Astrocyte (in vitro differentiated cells and primary cell): ENCODE results near the gene DET1. TPM values are rescaled to one million over a fixed set of nuclear protein-coding genes. Genes with fewer than 3 reads are reported as not detected.
"Not testable (repeated sequence)": the region's sequence is repeated elsewhere in the genome, so short reads cannot be mapped to it uniquely, and the experiment has no call there.

Experiments used
- DNase-seq: peaks from one replicate; pipeline ENCODE4 v3.0.0-alpha.2; 2010; ENCODE audit warnings: low read depth
- FAIRE-seq: peaks from 2 replicates; lab custom pipeline; 2011; peaks lifted over from hg19 to GRCh38; lab: Jason Lieb, UNC
- H2AFZ ChIP-seq: 2 replicates; pipeline ENCODE4 v1.6.0; 2012; ENCODE audit warnings: low read depth, low read length, inconsistent platforms
- H3K27ac ChIP-seq: 2 replicates; pipeline ENCODE4 v1.5.1; 2011; ENCODE audit warnings: low read depth, low read length, inconsistent platforms
- H3K27me3 ChIP-seq: 2 replicates; pipeline ENCODE4 v1.6.0; 2011; ENCODE audit warnings: low read length, inconsistent platforms; ENCODE audit not compliant: insufficient read depth
- H3K36me3 ChIP-seq: 2 replicates; pipeline ENCODE4 v1.5.1; 2011; ENCODE audit warnings: low read length, inconsistent platforms; ENCODE audit not compliant: insufficient read depth
- H3K4me1 ChIP-seq: 2 replicates; pipeline ENCODE4 v1.5.1; 2011; ENCODE audit warnings: low read length, inconsistent platforms; ENCODE audit not compliant: insufficient read depth
- H3K4me2 ChIP-seq: 2 replicates; pipeline ENCODE4 v1.6.0; 2012; ENCODE audit warnings: low read length, inconsistent platforms
- H3K4me3 ChIP-seq: 2 replicates; pipeline ENCODE4 v1.5.1; 2011; ENCODE audit warnings: low read depth, mild to moderate bottlenecking, low read length, inconsistent platforms; ENCODE audit not compliant: insufficient read depth
- H3K79me2 ChIP-seq: 2 replicates; pipeline ENCODE4 v1.6.0; 2012; ENCODE audit warnings: mild to moderate bottlenecking, low read length, inconsistent platforms; ENCODE audit not compliant: insufficient read depth
- H3K9ac ChIP-seq: 2 replicates; pipeline ENCODE4 v1.6.0; 2012; ENCODE audit warnings: mild to moderate bottlenecking, low read length, inconsistent platforms
- H3K9me3 ChIP-seq: 2 replicates; pipeline ENCODE4 v1.5.1; 2012; ENCODE audit warnings: low read depth, mild to moderate bottlenecking, low read length, inconsistent platforms; ENCODE audit not compliant: insufficient read depth
- H4K20me1 ChIP-seq: 2 replicates; pipeline ENCODE4 v1.6.0; 2012; ENCODE audit warnings: low read length, inconsistent platforms; ENCODE audit not compliant: insufficient read depth
- H3K27ac Mint-ChIP-seq: one replicate; pipeline ENCODE4 v1.8.0; 2021; ENCODE audit warnings: mild to moderate bottlenecking, mixed read lengths; ENCODE audit not compliant: unreplicated experiment
- H3K27me3 Mint-ChIP-seq: one replicate; pipeline ENCODE4 v1.8.0; 2021; ENCODE audit warnings: low read depth, mixed read lengths; ENCODE audit not compliant: unreplicated experiment
- H3K36me3 Mint-ChIP-seq: one replicate; pipeline ENCODE4 v1.8.0; 2021; ENCODE audit warnings: low read depth, mixed read lengths; ENCODE audit not compliant: unreplicated experiment
- H3K4me1 Mint-ChIP-seq: one replicate; pipeline ENCODE4 v1.8.0; 2021; ENCODE audit warnings: low read depth, mixed read lengths; ENCODE audit not compliant: unreplicated experiment
- H3K4me3 Mint-ChIP-seq: one replicate; pipeline ENCODE4 v1.8.0; 2021; ENCODE audit warnings: mild to moderate bottlenecking, moderate library complexity, mixed read lengths; ENCODE audit not compliant: unreplicated experiment
- H3K9me3 Mint-ChIP-seq: one replicate; pipeline ENCODE4 v1.8.0; 2021; ENCODE audit warnings: mild to moderate bottlenecking, mixed read lengths; ENCODE audit not compliant: unreplicated experiment
- EZH2 ChIP-seq: IDR thresholded peaks from 2 replicates; pipeline ENCODE4 v1.6.1; 2012; ENCODE audit warnings: mild to moderate bottlenecking, low read length, inconsistent platforms; ENCODE audit not compliant: insufficient read depth
- total RNA-seq: library from RNA; stranded (reverse); gene quantifications from 2 replicates; pipeline ENCODE4 v1.2.1, GENCODE V29; 2021
- TF ChIP-seq, protein P1 (sequence below): IDR thresholded peaks from 2 replicates; pipeline ENCODE4 v1.5.1; 2011; ENCODE audit warnings: low read depth, mild to moderate bottlenecking, inconsistent platforms, low read length, moderate library complexity; ENCODE audit not compliant: insufficient read depth

Gene DET1
- total RNA-seq, 1 donor from 2014 or later: 4.8 TPM

DNA sequence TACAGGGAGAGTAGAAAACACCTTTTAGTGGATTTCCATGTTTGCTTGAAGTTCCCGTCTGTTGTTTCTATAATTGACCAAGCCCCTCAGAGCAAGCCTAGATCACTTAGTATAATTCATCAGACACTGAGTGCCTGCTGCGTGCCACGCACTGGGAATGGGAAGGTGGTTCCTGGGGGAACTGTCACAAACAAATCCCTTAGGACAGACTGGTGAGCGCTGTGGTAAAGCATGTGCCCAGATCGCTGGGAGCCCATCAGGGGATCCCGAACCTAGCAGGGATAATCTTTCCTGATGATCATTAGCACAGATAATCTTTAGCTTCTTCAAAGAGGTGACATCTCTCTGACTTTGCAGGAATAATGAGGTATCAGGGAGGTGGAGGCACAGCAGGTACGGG lies 69.4 kb downstream of the DET1 start:
- no peaks in the 10 kb centered on the region for H3K27me3 ChIP-seq
- H3K4me2 ChIP-seq: no peak overlapping the region
- no peak overlapping the region for H3K9ac ChIP-seq
- no peaks in the 10 kb centered on the region for H3K27me3 Mint-ChIP-seq
- peaks cover 11% of the 10 kb centered on the region for H3K36me3 ChIP-seq
- no peak overlapping the region for H3K4me3 ChIP-seq
- H3K36me3 Mint-ChIP-seq: peaks cover 5% of the 10 kb centered on the region
- peaks cover 15% of the 10 kb centered on the region for H4K20me1 ChIP-seq
- DNase-seq (no peak), FAIRE-seq (no peak)
- no peaks in the 10 kb centered on the region for H3K9me3 Mint-ChIP-seq
- H3K4me3 Mint-ChIP-seq: no peak overlapping the region
- H2AFZ ChIP-seq: no peak overlapping the region
- no peak overlapping the region for H3K27ac ChIP-seq
- no peak for TF ChIP-seq EZH2
- TF ChIP-seq, protein P1, sequence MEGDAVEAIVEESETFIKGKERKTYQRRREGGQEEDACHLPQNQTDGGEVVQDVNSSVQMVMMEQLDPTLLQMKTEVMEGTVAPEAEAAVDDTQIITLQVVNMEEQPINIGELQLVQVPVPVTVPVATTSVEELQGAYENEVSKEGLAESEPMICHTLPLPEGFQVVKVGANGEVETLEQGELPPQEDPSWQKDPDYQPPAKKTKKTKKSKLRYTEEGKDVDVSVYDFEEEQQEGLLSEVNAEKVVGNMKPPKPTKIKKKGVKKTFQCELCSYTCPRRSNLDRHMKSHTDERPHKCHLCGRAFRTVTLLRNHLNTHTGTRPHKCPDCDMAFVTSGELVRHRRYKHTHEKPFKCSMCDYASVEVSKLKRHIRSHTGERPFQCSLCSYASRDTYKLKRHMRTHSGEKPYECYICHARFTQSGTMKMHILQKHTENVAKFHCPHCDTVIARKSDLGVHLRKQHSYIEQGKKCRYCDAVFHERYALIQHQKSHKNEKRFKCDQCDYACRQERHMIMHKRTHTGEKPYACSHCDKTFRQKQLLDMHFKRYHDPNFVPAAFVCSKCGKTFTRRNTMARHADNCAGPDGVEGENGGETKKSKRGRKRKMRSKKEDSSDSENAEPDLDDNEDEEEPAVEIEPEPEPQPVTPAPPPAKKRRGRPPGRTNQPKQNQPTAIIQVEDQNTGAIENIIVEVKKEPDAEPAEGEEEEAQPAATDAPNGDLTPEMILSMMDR: no peak
- no peaks in the 10 kb centered on the region for H3K79me2 ChIP-seq
- H3K4me1 ChIP-seq: no peaks in the 10 kb centered on the region
- no peaks in the 10 kb centered on the region for H3K9me3 ChIP-seq
- no peak overlapping the region for H3K27ac Mint-ChIP-seq
- no peaks in the 10 kb centered on the region for H3K4me1 Mint-ChIP-seq

DNA sequence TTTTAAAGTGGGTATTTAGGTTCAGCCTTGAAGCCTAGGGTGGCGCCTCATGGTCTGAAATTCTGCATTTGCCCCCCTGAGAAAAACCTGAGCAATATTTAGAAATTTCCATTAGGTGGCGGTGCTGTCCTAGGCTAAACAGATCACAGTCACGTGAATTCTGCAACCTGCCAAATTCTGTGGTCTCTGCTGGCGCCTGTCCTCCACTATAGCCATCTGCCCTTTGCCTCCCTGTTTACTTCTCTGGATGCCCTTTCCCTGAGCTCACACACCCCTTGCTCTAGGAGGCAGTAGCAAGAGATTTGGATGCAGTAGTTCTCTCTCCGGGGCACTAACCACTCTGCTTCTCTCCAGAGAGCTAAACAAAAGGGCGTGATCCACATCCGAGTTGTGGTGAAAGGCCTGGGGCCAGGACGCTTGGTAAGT lies 69.8 kb downstream of the DET1 start:
- no peak for FAIRE-seq
- TF ChIP-seq EZH2: no peak
- TF ChIP-seq, protein P1: peak; percentile 51
- Mint-ChIP-seq H3K27ac (no peak overlapping the region), H3K9me3 (no peaks in the 10 kb centered on the region), H3K36me3 (peaks cover 5% of the 10 kb centered on the region), H3K27me3 (no peaks in the 10 kb centered on the region), H3K4me1 (no peaks in the 10 kb centered on the region), H3K4me3 (no peak overlapping the region)
- Histone ChIP-seq H2AFZ (no peak overlapping the region), H3K9me3 (no peaks in the 10 kb centered on the region), H3K27me3 (no peaks in the 10 kb centered on the region), H3K4me3 (no peak overlapping the region), H3K36me3 (peaks cover 11% of the 10 kb centered on the region), H3K27ac (no peak overlapping the region), H3K9ac (no peak overlapping the region), H3K4me2 (no peak overlapping the region), H3K79me2 (no peaks in the 10 kb centered on the region), H3K4me1 (no peaks in the 10 kb centered on the region), H4K20me1 (peaks cover 15% of the 10 kb centered on the region)
- peak; percentile 12 for DNase-seq

DNA sequence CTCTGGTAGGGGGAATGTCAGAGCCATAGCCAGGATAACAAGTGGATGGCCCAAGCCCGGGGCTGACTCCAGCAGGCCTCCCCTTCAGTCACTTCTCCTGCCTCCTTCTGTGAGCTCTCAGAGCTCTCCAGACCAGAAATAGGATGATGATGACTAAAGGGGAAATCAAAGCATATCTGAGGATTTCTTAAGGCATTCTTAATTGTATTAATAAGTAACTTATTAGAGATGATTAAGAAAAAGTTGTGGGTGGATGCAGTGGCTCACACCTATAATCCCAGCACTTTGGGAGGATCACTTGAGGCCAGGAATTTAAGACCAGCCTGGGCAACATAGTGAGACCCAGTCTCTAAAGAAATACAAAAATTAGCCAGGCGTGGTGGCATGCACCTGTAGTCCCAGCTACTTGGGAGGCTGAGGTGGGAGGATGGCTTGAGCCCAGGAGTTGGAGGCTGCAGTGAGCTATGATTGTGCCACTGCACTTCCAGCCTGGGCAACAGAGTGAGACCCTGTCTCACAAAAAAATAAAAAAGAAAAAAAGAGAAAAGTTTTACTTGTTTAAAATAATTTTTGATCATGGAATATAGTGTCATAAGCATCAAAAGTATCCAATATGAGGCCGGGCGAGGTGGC lies 72.7 kb downstream of the DET1 start:
- Histone ChIP-seq H3K36me3 (peaks cover 11% of the 10 kb centered on the region), H4K20me1 (peaks cover 15% of the 10 kb centered on the region), H3K79me2 (peaks cover 18% of the 10 kb centered on the region)
- H3K27ac Mint-ChIP-seq, H3K4me1 Mint-ChIP-seq, H3K4me3 Mint-ChIP-seq, H3K36me3 Mint-ChIP-seq, H3K4me1 ChIP-seq, FAIRE-seq, H3K9me3 ChIP-seq, H3K27me3 Mint-ChIP-seq, H3K9ac ChIP-seq, H2AFZ ChIP-seq, H3K27ac ChIP-seq, H3K27me3 ChIP-seq, H3K4me3 ChIP-seq, H3K9me3 Mint-ChIP-seq, DNase-seq, H3K4me2 ChIP-seq: not testable (repeated sequence)
